DND-41 (cell line): Measurements from ENCODE around the gene EXOC4.

Experiments
- CTCF ChIP-seq: IDR thresholded peaks from 2 replicates; pipeline ENCODE4 v1.5.1; 2012; ENCODE audit warnings: borderline replicate concordance, low read length, moderate library complexity, mild to moderate bottlenecking; ENCODE audit not compliant: poor library complexity, severe bottlenecking; ENCODE audit errors: extremely low read depth
- EZH2 ChIP-seq: IDR thresholded peaks from 3 replicates; pipeline ENCODE4 v1.6.1; 2012; ENCODE audit warnings: borderline replicate concordance, low read depth, mild to moderate bottlenecking, moderate library complexity, low read length, inconsistent platforms; ENCODE audit not compliant: severe bottlenecking

- TF ChIP-seq CTCF = no peak
- TF ChIP-seq EZH2 = no peak
Observed at GRCh38 chr7:133916621-133917020, 663.7 kb downstream of the EXOC4 start.
